Measurements from ENCODE around the gene DTX3. TPM values are rescaled to one million over a fixed set of nuclear protein-coding genes. Genes with fewer than 3 reads are reported as not detected.
A peak's percentile ranks its signal among the peaks of the same experiment; 100 is the strongest.

Gene DTX3
- total and polyA plus RNA-seq, 2 of the 13 experiments (the other 11 are each of a cell fraction or from before 2014, with no cell fraction given), result 9.0 to 27.2 TPM

DNA sequence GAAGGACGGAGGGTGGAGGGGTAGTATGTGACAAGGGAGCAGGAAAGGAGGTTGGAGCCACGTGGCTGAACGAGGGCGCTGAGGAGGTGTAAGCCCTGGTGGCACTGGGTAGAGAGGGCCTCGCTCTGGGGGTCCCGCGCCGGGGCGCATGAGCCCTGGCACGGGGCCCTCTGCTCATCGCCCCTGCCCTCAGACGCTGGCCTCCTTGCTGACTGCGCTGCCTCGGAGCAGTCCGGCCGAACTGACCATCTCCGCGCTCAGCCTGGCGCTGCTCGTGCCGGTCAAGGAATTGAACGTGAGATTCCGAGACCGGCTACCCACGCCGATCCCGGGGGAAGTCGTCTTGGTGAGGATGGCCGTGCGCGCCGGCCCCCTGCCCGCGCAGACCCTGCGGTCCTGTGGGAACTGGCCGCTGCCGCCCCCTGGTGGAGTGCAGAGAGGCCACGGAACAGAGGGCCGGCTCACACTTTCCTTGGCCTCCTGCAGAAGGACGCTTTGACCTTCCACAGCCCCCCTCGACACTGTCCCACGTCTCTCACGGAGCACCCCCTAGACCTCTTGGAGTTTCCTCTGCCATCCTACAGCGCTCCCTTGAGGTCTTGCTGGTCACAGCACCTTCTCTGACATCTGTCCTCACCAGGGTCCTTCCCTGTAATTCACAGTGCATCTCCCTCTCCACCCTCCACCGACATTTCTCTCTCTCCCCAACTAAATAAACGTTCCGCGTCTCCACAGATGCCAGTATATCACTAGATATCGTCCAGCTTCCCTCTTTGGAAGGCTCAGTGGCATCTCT, 17.1 kb downstream of the DTX3 start (continued):
- TF ChIP-seq, protein P1, sequence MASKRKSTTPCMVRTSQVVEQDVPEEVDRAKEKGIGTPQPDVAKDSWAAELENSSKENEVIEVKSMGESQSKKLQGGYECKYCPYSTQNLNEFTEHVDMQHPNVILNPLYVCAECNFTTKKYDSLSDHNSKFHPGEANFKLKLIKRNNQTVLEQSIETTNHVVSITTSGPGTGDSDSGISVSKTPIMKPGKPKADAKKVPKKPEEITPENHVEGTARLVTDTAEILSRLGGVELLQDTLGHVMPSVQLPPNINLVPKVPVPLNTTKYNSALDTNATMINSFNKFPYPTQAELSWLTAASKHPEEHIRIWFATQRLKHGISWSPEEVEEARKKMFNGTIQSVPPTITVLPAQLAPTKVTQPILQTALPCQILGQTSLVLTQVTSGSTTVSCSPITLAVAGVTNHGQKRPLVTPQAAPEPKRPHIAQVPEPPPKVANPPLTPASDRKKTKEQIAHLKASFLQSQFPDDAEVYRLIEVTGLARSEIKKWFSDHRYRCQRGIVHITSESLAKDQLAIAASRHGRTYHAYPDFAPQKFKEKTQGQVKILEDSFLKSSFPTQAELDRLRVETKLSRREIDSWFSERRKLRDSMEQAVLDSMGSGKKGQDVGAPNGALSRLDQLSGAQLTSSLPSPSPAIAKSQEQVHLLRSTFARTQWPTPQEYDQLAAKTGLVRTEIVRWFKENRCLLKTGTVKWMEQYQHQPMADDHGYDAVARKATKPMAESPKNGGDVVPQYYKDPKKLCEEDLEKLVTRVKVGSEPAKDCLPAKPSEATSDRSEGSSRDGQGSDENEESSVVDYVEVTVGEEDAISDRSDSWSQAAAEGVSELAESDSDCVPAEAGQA (IDR thresholded peaks at IDR 0.05; ENCODE audit: low read depth), result no peak
- TF ChIP-seq, protein P1 (CRISPR knock-in tag; IDR thresholded peaks at IDR 0.05; ENCODE audit: borderline replicate concordance), result no peak
- TF ChIP-seq ZNF251 (CRISPR knock-in tag; IDR thresholded peaks at IDR 0.05), result no peak
- TF ChIP-seq, protein P2, sequence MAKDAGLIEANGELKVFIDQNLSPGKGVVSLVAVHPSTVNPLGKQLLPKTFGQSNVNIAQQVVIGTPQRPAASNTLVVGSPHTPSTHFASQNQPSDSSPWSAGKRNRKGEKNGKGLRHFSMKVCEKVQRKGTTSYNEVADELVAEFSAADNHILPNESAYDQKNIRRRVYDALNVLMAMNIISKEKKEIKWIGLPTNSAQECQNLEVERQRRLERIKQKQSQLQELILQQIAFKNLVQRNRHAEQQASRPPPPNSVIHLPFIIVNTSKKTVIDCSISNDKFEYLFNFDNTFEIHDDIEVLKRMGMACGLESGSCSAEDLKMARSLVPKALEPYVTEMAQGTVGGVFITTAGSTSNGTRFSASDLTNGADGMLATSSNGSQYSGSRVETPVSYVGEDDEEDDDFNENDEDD (CRISPR knock-in tag; IDR thresholded peaks at IDR 0.05; ENCODE audit: borderline replicate concordance), result no peak; the same call in 1 of the 2 replicates
- TF ChIP-seq, protein P3, sequence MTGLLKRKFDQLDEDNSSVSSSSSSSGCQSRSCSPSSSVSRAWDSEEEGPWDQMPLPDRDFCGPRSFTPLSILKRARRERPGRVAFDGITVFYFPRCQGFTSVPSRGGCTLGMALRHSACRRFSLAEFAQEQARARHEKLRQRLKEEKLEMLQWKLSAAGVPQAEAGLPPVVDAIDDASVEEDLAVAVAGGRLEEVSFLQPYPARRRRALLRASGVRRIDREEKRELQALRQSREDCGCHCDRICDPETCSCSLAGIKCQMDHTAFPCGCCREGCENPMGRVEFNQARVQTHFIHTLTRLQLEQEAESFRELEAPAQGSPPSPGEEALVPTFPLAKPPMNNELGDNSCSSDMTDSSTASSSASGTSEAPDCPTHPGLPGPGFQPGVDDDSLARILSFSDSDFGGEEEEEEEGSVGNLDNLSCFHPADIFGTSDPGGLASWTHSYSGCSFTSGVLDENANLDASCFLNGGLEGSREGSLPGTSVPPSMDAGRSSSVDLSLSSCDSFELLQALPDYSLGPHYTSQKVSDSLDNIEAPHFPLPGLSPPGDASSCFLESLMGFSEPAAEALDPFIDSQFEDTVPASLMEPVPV (CRISPR knock-in tag; IDR thresholded peaks at IDR 0.05), result no peak; the same call in 1 of the 2 replicates
- no peak for TF ChIP-seq EEA1 (CRISPR knock-in tag; IDR thresholded peaks at IDR 0.05; ENCODE audit: borderline replicate concordance)
- TF ChIP-seq, protein P4, sequence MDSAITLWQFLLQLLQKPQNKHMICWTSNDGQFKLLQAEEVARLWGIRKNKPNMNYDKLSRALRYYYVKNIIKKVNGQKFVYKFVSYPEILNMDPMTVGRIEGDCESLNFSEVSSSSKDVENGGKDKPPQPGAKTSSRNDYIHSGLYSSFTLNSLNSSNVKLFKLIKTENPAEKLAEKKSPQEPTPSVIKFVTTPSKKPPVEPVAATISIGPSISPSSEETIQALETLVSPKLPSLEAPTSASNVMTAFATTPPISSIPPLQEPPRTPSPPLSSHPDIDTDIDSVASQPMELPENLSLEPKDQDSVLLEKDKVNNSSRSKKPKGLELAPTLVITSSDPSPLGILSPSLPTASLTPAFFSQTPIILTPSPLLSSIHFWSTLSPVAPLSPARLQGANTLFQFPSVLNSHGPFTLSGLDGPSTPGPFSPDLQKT (CRISPR knock-in tag; IDR thresholded peaks at IDR 0.05; ENCODE audit: borderline replicate concordance), result no peak
- no peak for TF ChIP-seq WIZ (CRISPR knock-in tag; IDR thresholded peaks at IDR 0.05)
- TF ChIP-seq POLR2G (IDR thresholded peaks at IDR 0.05; ENCODE audit: low read depth, low read length), result no peak
- TF ChIP-seq ZFP82 (CRISPR knock-in tag; IDR thresholded peaks at IDR 0.05; ENCODE audit: borderline replicate concordance), result no peak
- TF ChIP-seq, protein P5, sequence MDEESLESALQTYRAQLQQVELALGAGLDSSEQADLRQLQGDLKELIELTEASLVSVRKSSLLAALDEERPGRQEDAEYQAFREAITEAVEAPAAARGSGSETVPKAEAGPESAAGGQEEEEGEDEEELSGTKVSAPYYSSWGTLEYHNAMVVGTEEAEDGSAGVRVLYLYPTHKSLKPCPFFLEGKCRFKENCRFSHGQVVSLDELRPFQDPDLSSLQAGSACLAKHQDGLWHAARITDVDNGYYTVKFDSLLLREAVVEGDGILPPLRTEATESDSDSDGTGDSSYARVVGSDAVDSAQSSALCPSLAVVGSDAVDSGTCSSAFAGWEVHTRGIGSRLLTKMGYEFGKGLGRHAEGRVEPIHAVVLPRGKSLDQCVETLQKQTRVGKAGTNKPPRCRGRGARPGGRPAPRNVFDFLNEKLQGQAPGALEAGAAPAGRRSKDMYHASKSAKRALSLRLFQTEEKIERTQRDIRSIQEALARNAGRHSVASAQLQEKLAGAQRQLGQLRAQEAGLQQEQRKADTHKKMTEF (CRISPR knock-in tag; IDR thresholded peaks at IDR 0.05), result 0 out of 2 replicates have a peak, but pooled peaks have one; percentile 22
- peak; percentile 29; the same call in 1 of the 2 replicates for TF ChIP-seq REPIN1 (CRISPR knock-in tag; IDR thresholded peaks at IDR 0.05; ENCODE audit: borderline replicate concordance, low read depth)
- 0 out of 2 replicates have a peak, but pooled peaks have one; percentile 30 for TF ChIP-seq ZMYM4 (CRISPR knock-in tag; IDR thresholded peaks at IDR 0.05)
- TF ChIP-seq ZKSCAN5 (CRISPR knock-in tag; IDR thresholded peaks at IDR 0.05), result no peak
- no peak for TF ChIP-seq GPN1 (CRISPR knock-in tag; IDR thresholded peaks at IDR 0.05; ENCODE audit: borderline replicate concordance)
- TF ChIP-seq PLRG1 (conservative IDR thresholded peaks at IDR 0.05), result no peak
- TF ChIP-seq ZNF207 (IDR thresholded peaks at IDR 0.05; ENCODE audit: borderline replicate concordance), result no peak

All from HepG2 (cell line).